KG1 (cell line): ENCODE measurements around the gene SHMT2.

Experiments
- DNase-seq: peaks from one replicate; lab custom pipeline; 2025; lab: John Stamatoyannopoulos, UW

Gene SHMT2

DNA sequence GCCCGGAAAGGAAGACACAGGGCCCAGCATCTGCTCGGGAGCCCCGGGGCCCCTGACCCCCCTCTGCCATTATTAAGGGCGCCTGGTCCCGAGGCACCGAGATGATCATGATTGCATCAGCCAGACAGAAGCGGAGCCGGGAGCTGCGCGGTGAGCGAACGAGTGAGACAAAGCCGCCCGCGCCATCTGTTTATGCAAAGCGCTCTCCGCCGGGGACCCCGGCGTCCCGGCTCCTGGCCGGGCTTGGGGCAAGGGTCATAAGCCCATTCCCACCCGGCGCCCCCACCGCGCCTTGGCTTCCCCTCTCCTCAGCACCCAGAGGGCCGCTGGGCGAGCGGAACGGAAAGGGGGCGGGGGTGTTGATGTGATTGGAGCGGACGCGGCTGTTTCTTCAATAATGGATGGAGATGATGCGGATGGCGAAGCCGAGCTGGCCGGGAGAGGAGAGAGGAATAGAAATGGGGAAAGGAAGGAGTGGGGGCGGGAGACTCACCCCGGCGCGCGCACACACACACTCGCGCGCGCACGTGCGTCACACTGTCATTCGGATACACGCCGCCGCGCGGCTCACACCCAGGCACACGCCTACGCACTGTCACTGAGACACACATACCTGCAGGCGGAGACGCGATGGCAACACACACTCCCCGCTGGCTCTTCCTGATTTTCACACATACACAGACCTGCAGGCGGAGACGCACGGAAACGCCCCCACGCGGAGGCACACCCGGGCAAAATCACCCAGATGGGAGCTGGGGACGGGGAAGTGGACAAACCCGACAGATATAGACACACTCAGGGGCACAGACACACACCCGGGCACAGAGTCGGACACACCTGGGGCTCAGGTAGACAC lies 10.8 kb downstream of the SHMT2 start:
- DNase-seq = no peak

- DNase-seq = no peak
Measured at GRCh38 chr12:57240926-57241401, 11.5 kb downstream of the SHMT2 start.

GRCh38 chr12:57241402-57242310 lies 12.1 kb downstream of the SHMT2 start:
- DNase-seq = no peak

- DNase-seq = no peak
Measured at GRCh38 chr12:57242329-57242690, 12.8 kb downstream of the SHMT2 start.

GRCh38 chr12:57242691-57243454 lies 13.4 kb downstream of the SHMT2 start:
- DNase-seq = no peak

DNA sequence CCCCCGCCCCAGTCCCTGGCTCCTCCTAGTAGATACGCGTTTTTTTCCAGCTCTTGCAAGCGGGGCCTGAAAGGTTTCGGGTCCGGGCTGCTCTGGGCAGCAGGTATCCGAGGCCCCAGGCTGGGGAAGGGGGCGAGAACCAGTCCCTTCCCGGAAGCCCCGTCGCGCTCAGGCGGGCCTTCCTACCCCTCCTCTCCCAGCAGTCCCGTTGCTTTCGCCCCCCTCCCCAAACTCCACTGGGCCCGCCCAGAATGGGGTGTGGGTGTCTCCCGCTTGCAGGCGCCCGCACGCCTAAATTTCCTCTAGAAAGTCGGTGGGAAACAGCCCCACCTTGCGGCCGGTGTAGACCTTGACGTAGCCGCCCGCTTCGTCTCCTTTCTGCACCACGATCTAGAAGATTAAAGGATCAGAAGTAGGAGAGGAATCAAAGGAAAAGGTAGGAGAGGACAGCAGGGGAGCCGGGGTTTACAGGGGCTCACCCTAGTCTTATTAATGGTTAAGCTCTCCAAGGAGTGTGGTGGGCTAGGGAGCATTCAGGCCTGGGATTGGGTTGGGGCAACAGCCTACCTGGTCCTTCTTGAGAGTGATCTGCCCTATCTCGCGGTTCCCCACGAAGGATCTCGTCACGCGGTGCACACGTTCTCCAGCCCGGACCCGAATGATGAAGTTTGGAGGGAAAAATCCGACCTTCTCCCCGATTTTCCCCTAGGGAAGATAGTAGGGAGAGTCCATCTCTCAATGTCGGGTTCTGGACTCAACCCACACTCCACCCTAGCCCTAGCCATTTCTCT lies 14.2 kb downstream of the SHMT2 start:
- peak; percentile 14 for DNase-seq

DNA sequence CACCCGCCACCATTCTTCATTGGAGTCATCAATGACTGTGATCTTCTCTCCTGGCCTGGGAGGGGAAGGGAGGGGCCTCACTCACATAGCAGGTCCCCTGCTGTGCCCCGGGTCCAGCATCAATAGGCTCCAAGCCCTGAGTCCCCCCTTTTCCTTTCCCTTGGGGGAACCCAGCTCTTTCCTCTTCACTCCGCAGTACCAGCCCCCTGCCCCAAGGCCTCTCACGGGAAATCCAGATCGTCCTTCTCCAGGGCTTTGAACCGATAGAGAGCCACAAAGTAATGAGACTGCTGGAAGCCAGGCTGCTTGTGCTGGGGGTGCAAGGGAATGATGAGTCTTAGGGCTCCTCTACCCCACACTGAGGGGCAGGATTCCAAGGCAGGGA lies 14.8 kb downstream of the SHMT2 start:
- DNase-seq = no peak

DNA sequence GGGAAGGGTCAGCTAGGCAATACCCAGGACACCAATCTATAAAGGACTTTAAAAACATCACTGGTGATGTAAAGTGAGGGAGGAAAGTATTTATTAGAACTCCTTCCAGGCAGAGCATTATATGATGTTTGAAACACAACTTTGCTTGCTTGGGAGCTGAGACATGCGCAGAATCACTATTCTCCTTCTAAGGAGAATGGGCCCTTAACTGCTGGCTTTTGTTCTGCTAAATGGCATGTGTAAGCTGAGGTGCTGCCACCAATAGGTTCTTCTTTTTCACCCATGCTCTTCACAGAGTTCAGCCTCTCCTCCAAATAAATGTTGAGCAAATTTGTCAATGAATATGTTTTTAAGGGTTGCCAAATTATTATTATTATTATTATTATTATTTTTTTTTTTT lies 17.5 kb downstream of the SHMT2 start:
- no peak for DNase-seq

- DNase-seq = no peak
Measured at GRCh38 chr12:57248934-57249742, 19.6 kb downstream of the SHMT2 start.

GRCh38 chr12:57250541-57250940 lies 21.0 kb downstream of the SHMT2 start:
- DNase-seq = no peak

GRCh38 chr12:57250956-57251355 lies 21.4 kb downstream of the SHMT2 start, which contains the start of gene STAC3:
TSS of gene STAC3 (minus strand) at chr12:57251187. CDS start at chr12:57249636, 1,551 bp downstream.
- DNase-seq = no peak

GRCh38 chr12:57254506-57255280 lies 25.2 kb downstream of the SHMT2 start:
- no peak for DNase-seq

GRCh38 chr12:57255916-57256315 lies 26.4 kb downstream of the SHMT2 start:
- DNase-seq = no peak

DNA sequence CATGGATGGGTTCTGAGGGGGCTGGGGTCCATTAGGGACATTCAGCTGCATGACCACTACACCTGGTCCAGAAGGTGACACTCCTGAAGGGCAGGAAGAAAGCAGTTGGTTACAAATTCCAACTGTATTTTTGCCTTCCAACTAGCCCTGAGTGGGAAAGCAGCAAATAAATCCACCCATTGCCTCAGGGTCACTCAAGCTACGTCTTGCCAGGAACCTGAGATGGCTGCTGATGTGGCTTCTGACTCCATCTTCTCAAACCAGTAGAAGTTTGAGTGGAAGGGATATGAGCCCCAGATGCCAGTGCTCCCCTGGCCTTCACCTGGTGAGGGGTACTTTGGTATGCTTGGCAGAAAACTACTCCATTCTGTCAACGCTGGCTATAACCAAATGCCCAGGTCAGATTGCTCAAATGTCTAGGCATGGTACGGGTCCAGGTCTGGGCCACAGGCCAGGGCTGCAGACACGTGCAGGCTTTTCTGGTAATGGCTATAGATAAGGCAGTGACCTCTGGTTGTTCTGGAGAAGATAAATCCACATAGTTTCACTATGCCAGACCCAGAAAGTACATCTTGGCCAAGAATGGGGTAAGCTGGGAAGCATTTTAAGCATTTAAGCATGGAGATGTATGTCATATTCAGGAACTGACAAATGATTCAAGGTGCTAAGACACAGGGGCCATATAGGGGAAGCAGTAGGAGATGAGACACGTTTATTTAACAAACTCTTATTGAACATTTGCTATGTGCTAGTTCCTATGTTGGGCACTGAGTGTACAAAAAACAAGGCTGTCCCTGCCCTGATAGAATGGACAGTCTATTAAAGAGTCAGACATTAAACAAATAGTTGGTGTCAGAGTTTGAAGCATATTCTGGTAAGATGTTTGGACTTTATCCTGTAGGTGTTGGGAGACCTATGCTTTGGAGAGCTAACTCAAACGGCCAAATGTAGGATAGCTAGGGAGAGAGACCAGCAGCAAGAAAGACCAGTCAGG lies 29.8 kb downstream of the SHMT2 start:
- no peak for DNase-seq

GRCh38 chr12:57260366-57260765 lies 30.9 kb downstream of the SHMT2 start:
- DNase-seq = no peak

DNA sequence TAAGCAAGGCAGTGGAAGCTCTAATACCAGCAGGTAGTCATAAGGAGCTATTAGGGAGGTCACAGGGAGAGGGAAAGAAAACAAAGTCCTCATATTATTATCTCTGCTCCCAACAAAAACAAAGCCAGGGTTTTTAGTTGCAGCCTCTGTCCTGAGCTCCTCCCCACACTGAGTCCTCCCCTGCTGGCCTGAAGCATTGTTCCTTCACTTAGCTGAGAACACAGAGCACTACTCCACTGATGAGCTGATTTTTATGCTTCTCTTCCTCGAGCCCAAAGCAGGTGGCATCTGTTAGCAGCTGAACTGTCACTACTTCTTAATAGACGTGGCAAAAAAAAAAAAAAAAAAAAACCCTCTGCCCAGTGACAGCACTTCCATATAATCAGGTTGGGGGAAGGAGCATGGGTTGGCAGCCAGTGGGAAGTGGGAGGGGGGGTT lies 31.9 kb downstream of the SHMT2 start:
- no peak for DNase-seq

DNA sequence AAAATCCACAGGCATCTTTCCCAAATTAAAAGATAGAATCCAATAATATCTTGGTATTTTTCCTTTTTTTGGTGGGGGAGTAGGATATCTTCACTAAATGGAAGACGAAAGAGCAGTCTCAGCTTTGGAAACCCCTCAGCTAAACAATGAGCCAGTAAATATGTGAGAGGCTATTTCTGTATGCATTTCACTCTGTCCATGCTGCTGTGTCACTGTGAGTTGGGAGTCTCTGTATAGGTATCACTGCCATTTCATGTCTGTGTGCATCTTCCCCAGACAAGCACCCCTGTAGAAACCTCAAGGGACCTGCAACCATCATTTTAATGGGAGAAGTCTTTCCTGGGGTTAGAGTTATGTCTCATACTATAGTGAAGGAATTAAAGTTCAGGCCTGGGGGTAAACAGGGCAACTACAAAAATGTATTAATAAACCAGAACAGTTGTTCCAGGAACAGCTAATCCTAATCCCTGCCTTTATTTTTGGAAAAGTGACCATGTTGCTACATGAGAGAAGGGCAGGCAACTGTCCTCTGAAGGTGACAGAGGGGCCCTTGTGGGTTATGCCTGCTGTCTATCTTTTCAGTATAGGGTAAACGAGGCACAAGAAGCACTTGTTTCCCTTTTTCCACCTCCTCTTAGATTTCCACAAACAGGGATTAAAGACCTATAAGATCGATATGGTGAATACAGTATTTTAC lies 32.8 kb downstream of the SHMT2 start:
- DNase-seq = no peak

GRCh38 chr12:57263096-57263495 lies 33.6 kb downstream of the SHMT2 start:
- no peak for DNase-seq
